ENCODE results near the gene BUB1B. TPM values are rescaled to one million over a fixed set of nuclear protein-coding genes. Genes with fewer than 3 reads are reported as not detected.

Gene BUB1B
- total RNA-seq, 1 donor, result 2.2 TPM

- DNase-seq (ENCODE audit: insufficient read length, low spot score, missing footprints), result peak; percentile 62
- Histone ChIP-seq H3K9me3 (ENCODE audit: low read depth, low read length) (no peaks in the 10 kb centered on the region), H3K27ac (ENCODE audit: low read depth, low read length) (no peak overlapping the region), H3K36me3 (ENCODE audit: insufficient read depth, low read length) (no peaks in the 10 kb centered on the region), H3K27me3 (ENCODE audit: insufficient read depth, low read length) (peaks cover 54% of the 10 kb centered on the region), H3K4me1 (ENCODE audit: insufficient read depth, low read length) (peaks cover 4% of the 10 kb centered on the region), H3K4me3 (ENCODE audit: insufficient read depth, low read length) (no peak overlapping the region), H3K4me2 (ENCODE audit: insufficient read depth, low read length) (no peak overlapping the region), H3K79me2 (ENCODE audit: insufficient read depth, low read length) (no peaks in the 10 kb centered on the region), H2AFZ (ENCODE audit: low read length) (no peak overlapping the region), H4K20me1 (ENCODE audit: insufficient read depth, low read length) (no peaks in the 10 kb centered on the region)
- TF ChIP-seq CTCF (IDR thresholded peaks at IDR 0.05; ENCODE audit: extremely low read depth, low read depth, low read length), result no peak
These were observed 90.1 kb downstream of the BUB1B start for GRCh38 chr15:40250771-40251483.

DNA sequence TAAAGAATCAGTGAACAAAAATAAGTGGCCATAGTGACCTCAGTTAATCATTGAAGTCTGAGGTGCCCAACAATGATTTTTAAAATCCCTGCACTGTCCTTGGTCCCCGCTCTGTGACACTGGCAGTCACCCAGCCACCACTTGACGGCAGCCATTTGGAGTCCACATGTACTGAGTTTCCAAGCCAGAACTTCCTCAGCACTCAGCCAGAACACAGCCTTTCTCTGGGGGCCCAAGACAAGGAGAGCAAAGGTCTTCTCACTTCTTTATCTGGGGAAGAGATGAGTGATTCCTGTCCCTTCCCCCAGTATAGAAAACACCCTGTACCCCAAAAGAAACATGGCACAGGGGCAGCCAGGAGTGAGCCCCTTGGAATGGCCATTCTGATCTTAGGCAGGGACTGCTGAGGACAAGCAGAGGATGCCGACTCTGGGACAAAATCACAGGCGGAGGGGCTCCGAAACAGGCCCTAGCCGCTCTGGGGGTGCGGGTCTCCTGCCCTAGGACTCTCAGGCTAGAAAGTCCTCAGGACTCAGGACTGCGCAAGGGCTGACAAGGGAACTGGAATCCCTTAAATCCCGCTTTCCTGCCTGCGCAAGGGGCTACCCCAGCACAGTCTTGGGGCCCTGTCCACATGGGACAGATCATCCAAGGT, 90.7 kb downstream of the BUB1B start:
- Histone ChIP-seq H3K79me2 (ENCODE audit: insufficient read depth, low read length) (no peaks in the 10 kb centered on the region), H3K4me1 (ENCODE audit: insufficient read depth, low read length) (peaks cover 4% of the 10 kb centered on the region), H3K4me3 (ENCODE audit: insufficient read depth, low read length) (no peak overlapping the region), H3K4me2 (ENCODE audit: insufficient read depth, low read length) (no peak overlapping the region), H2AFZ (ENCODE audit: low read length) (no peak overlapping the region), H3K36me3 (ENCODE audit: insufficient read depth, low read length) (no peaks in the 10 kb centered on the region), H4K20me1 (ENCODE audit: insufficient read depth, low read length) (no peaks in the 10 kb centered on the region), H3K27me3 (ENCODE audit: insufficient read depth, low read length) (peaks cover 54% of the 10 kb centered on the region), H3K9me3 (ENCODE audit: low read depth, low read length) (no peaks in the 10 kb centered on the region), H3K27ac (ENCODE audit: low read depth, low read length) (no peak overlapping the region)
- TF ChIP-seq CTCF (IDR thresholded peaks at IDR 0.05; ENCODE audit: extremely low read depth, low read depth, low read length), result no peak
- DNase-seq (ENCODE audit: insufficient read length, low spot score, missing footprints), result peak; percentile 62

- Histone ChIP-seq H3K79me2 (ENCODE audit: insufficient read depth, low read length) (no peaks in the 10 kb centered on the region), H3K9me3 (ENCODE audit: low read depth, low read length) (no peaks in the 10 kb centered on the region), H3K4me3 (ENCODE audit: insufficient read depth, low read length) (no peak overlapping the region), H3K4me2 (ENCODE audit: insufficient read depth, low read length) (peak overlapping the region; percentile 81), H4K20me1 (ENCODE audit: insufficient read depth, low read length) (no peaks in the 10 kb centered on the region), H3K4me1 (ENCODE audit: insufficient read depth, low read length) (peaks cover 4% of the 10 kb centered on the region), H2AFZ (ENCODE audit: low read length) (no peak overlapping the region), H3K27me3 (ENCODE audit: insufficient read depth, low read length) (peaks cover 54% of the 10 kb centered on the region), H3K27ac (ENCODE audit: low read depth, low read length) (no peak overlapping the region), H3K36me3 (ENCODE audit: insufficient read depth, low read length) (no peaks in the 10 kb centered on the region)
- DNase-seq (ENCODE audit: insufficient read length, low spot score, missing footprints), result peak; percentile 38
- TF ChIP-seq CTCF (IDR thresholded peaks at IDR 0.05; ENCODE audit: extremely low read depth, low read depth, low read length), result no peak
These were observed 91.2 kb downstream of the BUB1B start for GRCh38 chr15:40252141-40252437.

DNA sequence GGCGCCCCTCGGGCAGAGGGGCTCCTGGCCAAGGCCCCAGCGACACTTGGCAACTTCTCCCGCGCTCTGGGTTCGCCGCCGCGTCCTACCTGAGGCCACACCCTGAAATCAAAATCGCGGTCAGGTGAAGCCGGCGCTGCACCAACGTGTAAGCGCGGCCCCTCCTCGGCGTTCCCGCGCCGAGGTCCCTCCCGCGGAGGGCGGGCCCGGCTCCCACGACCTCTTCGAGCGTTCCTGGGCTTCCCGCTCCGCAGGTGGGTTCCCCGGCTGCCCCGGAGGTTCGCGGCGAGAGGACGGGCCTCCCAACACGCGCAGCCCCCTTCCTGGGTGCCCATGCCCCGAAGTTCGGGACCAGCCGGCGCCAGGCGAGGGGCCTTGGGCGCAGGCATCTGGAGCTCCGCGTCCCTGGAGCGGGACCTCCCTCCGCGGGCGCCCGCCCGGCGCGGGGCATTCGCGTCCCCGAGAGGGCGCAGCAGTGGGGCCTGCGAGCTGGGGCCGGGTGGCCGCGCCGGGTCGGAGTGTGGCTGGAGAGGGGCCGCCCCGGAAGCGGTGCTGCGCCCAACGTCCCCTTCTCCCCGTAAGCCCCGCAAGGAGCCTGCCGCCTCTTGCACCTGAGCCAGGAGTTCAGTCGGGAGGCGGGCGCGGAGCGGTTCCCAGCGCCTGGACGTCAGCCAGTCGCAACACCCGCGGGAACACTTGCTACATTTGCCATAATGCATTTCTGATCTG, 91.7 kb downstream of the BUB1B start:
- Histone ChIP-seq H3K4me3 (ENCODE audit: insufficient read depth, low read length) (peak overlapping the region; percentile 69), H3K4me1 (ENCODE audit: insufficient read depth, low read length) (peaks cover 4% of the 10 kb centered on the region), H3K4me2 (ENCODE audit: insufficient read depth, low read length) (peak overlapping the region; percentile 81), H4K20me1 (ENCODE audit: insufficient read depth, low read length) (no peaks in the 10 kb centered on the region), H2AFZ (ENCODE audit: low read length) (peak overlapping the region; percentile 70), H3K36me3 (ENCODE audit: insufficient read depth, low read length) (no peaks in the 10 kb centered on the region), H3K27ac (ENCODE audit: low read depth, low read length) (no peak overlapping the region), H3K9me3 (ENCODE audit: low read depth, low read length) (no peaks in the 10 kb centered on the region), H3K79me2 (ENCODE audit: insufficient read depth, low read length) (no peaks in the 10 kb centered on the region), H3K27me3 (ENCODE audit: insufficient read depth, low read length) (peaks cover 51% of the 10 kb centered on the region)
- DNase-seq (ENCODE audit: insufficient read length, low spot score, missing footprints), result peak; percentile 85
- no peak for TF ChIP-seq CTCF (IDR thresholded peaks at IDR 0.05; ENCODE audit: extremely low read depth, low read depth, low read length)

All from osteoblast (primary cell).